H1 (cell line): ENCODE measurements around the gene WHAMM. TPM values are rescaled to one million over a fixed set of nuclear protein-coding genes. Genes with fewer than 3 reads are reported as not detected.

ENCODE experiments used
- CBX8 ChIP-seq: fragments of 300-800, 300-1000 bp; sonication (generic); IDR thresholded peaks from 2 replicates; pipeline ENCODE4 v1.7.1; 2016; ENCODE audit warnings: low read depth, low read length, borderline replicate concordance
- TCF12 ChIP-seq: IDR thresholded peaks from 2 replicates; pipeline ENCODE4 v1.6.1; 2011; ENCODE audit warnings: low read depth, mild to moderate bottlenecking, low read length
- polyA plus RNA-seq, 7 experiments: library from polyadenylated mRNA; depleted of rRNA in 3 of 7; stranded (reverse) in 5 of 7; unstranded in 2 of 7; fragments of >200 nt in 5 of 7; fragments of 200-250 nt in 2 of 7; gene quantifications; 1 replicate in 5 of 7; 2 replicates in 1 of 7; 4 replicates in 1 of 7; pipeline versions ENCODE4 v1.2.1 to v1.2.3, GENCODE V29; 2011 to 2013; ENCODE audit warnings: missing spikeins in 2 of 7, mixed read lengths in 2 of 7
- total RNA-seq: library from RNA; stranded (reverse); fragmentation: NEBNext Ultra II Directional; extraction: Animal tissue kit (Norgen Biotek cat#: 25700); gene quantifications from 2 replicates; pipeline ENCODE4 v1.2.1, GENCODE V29; 2021

Gene WHAMM
- total and polyA plus RNA-seq, 2 of the 8 experiments (the other 6 are each of a cell fraction or from before 2014, with no cell fraction given) = 1.1 to 3.3 TPM

DNA sequence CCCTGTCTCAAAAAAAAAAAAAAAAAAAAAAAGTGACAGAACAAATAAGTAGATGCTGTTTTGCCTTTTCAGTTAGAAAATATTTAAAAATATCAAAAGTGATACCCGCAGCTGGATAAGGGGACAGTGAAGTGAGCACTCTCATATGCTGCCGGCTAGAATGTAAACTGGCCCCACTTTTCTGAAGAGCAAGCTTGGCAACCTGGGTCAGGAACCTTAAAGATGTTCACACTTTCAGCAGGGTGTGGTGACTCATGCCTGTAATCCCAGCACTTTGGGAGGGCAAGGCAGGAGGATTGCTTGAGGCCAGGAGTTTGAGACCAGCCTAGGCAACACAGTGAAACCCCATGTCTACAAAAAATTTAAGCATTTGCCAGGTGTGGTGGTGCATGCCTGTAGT, 20.9 kb upstream of the WHAMM start (continued):
- TF ChIP-seq CBX8 (no peak), TCF12 (no peak)
